Loucy (cell line): Measurements from ENCODE around the gene SCTR.

Experiments
- H2AFZ ChIP-seq: fragments of 200-600 bp; sonication (generic); 2 replicates; pipeline ENCODE4 v1.6.0; 2016; ENCODE audit warnings: antibody characterized with exemption, mild to moderate bottlenecking, low read length, moderate library complexity
- H3F3A ChIP-seq: fragments of 200-600 bp; 2 replicates; pipeline ENCODE4 v1.6.0; 2016; ENCODE audit warnings: antibody characterized with exemption, low read depth, mild to moderate bottlenecking
- H3K27me3 ChIP-seq: fragments of 200-600 bp; sonication (generic); 2 replicates; pipeline ENCODE4 v1.6.1; 2014; ENCODE audit warnings: low read length, mild to moderate bottlenecking; ENCODE audit not compliant: insufficient read depth, poor library complexity, severe bottlenecking
- H3K36me3 ChIP-seq: fragments of 200-600 bp; sonication (generic); 2 replicates; pipeline ENCODE4 v1.6.1; 2016; ENCODE audit warnings: low read length; ENCODE audit not compliant: insufficient read depth
- H3K4me1 ChIP-seq: fragments of 200-600 bp; sonication (generic); 2 replicates; pipeline ENCODE4 v1.5.1; 2014; ENCODE audit warnings: low read length, mild to moderate bottlenecking; ENCODE audit not compliant: insufficient read depth, poor library complexity, severe bottlenecking
- H3K4me2 ChIP-seq: fragments of 200-600 bp; sonication (generic); 2 replicates; pipeline ENCODE4 v1.6.0; 2014; ENCODE audit warnings: antibody characterized with exemption, low read length, low read depth, mild to moderate bottlenecking; ENCODE audit not compliant: poor library complexity, severe bottlenecking
- H3K4me3 ChIP-seq: fragments of 200-600 bp; sonication (generic); 2 replicates; pipeline ENCODE4 v1.5.1; 2014; ENCODE audit warnings: low read length, mild to moderate bottlenecking, mixed read lengths; ENCODE audit not compliant: poor library complexity, severe bottlenecking
- H3K79me2 ChIP-seq: fragments of 200-600 bp; sonication (generic); 2 replicates; pipeline ENCODE4 v1.6.1; 2014; ENCODE audit warnings: low read length; ENCODE audit not compliant: insufficient read depth
- H3K9ac ChIP-seq: fragments of 200-600 bp; sonication (generic); 2 replicates; pipeline ENCODE4 v1.6.0; 2014; ENCODE audit warnings: mild to moderate bottlenecking, low read depth, low read length, moderate library complexity; ENCODE audit not compliant: poor library complexity, severe bottlenecking
- H3K9me2 ChIP-seq: fragments of 200-600 bp; sonication (generic); replicated peaks from 2 replicates; pipeline ENCODE4 v1.6.1; 2016; ENCODE audit warnings: low read depth, low read length, mixed read lengths
- H3K9me3 ChIP-seq: fragments of 200-600 bp; sonication (generic); 2 replicates; pipeline ENCODE4 v1.6.1; 2014; ENCODE audit warnings: mild to moderate bottlenecking, antibody characterized with exemption, low read length, low read depth; ENCODE audit not compliant: insufficient read depth
- H4K20me1 ChIP-seq: fragments of 200-600 bp; sonication (generic); 2 replicates; pipeline ENCODE4 v1.6.0; 2014; ENCODE audit warnings: antibody characterized with exemption, low read length, mild to moderate bottlenecking; ENCODE audit not compliant: insufficient read depth, poor library complexity, severe bottlenecking
- CTCF ChIP-seq: fragments of 200-600 bp; sonication (generic); conservative IDR thresholded peaks from 2 replicates; pipeline ENCODE4 v1.5.1; 2014; ENCODE audit warnings: mild to moderate bottlenecking, antibody characterized with exemption, low read length
- EZH2phosphoT487 ChIP-seq: fragments of 200-600 bp; IDR thresholded peaks from 2 replicates; pipeline ENCODE4 v1.6.1; 2018; ENCODE audit warnings: antibody characterized with exemption, mild to moderate bottlenecking, moderate library complexity, borderline replicate concordance

SCTR gene

GRCh38 chr2:119523952-119524694 lies at the start of gene SCTR:
TSS of gene SCTR (minus strand) at chr2:119524483. CDS start at chr2:119524226, 257 bp downstream.
- Histone ChIP-seq H3K9ac (no peak within 1 kb of the TSS), H3K4me3 (no peak within 1 kb of the TSS), H3K4me1 (no peaks in the 10 kb centered on the region), H3K9me3 (no peaks in the 10 kb centered on the region), H3K9me2 (no peaks in the 10 kb centered on the region), H2AFZ (no peak within 1 kb of the TSS), H3K4me2 (no peak within 1 kb of the TSS), H3K27me3 (no peaks in the 10 kb centered on the region), H3K79me2 (no peaks in the 10 kb centered on the region), H4K20me1 (no peaks in the 10 kb centered on the region), H3K36me3 (no peaks in the 10 kb centered on the region), H3F3A (no peaks in the 10 kb centered on the region)
- TF ChIP-seq EZH2phosphoT487, result no peak
- no peak for TF ChIP-seq CTCF

GRCh38 chr2:119567292-119567691 lies 43.0 kb upstream of the SCTR start:
- Histone ChIP-seq H3K79me2 (no peaks in the 10 kb centered on the region), H3K4me2 (no peak overlapping the region), H3K4me1 (no peaks in the 10 kb centered on the region), H3F3A (no peaks in the 10 kb centered on the region), H3K4me3 (no peak overlapping the region), H3K9me3 (no peaks in the 10 kb centered on the region), H3K27me3 (no peaks in the 10 kb centered on the region), H3K36me3 (no peaks in the 10 kb centered on the region), H2AFZ (no peak overlapping the region), H3K9me2 (no peaks in the 10 kb centered on the region), H4K20me1 (no peaks in the 10 kb centered on the region), H3K9ac (no peak overlapping the region)
- no peak for TF ChIP-seq CTCF

GRCh38 chr2:119565481-119565880 lies 41.2 kb upstream of the SCTR start:
- Histone ChIP-seq H3K27me3 (no peaks in the 10 kb centered on the region), H3K4me1 (no peaks in the 10 kb centered on the region), H3F3A (no peaks in the 10 kb centered on the region), H3K4me3 (no peak overlapping the region), H3K9me3 (no peaks in the 10 kb centered on the region), H3K9ac (no peak overlapping the region), H3K4me2 (no peak overlapping the region), H4K20me1 (no peaks in the 10 kb centered on the region), H3K36me3 (no peaks in the 10 kb centered on the region), H3K9me2 (no peaks in the 10 kb centered on the region), H3K79me2 (no peaks in the 10 kb centered on the region), H2AFZ (no peak overlapping the region)
- TF ChIP-seq CTCF, result no peak
- TF ChIP-seq EZH2phosphoT487, result no peak
